Measurements from ENCODE around the gene FANCL. TPM values are rescaled to one million over a fixed set of nuclear protein-coding genes. Genes with fewer than 3 reads are reported as not detected.
"Not testable (repeated sequence)": the region's sequence is repeated elsewhere in the genome, so short reads cannot be mapped to it uniquely, and the experiment has no call there.

FANCL gene
- total RNA-seq (2014; rRNA removed; shearing (Covaris generic)), result 86.9 and 89.1 TPM in 2 replicates
- polyA plus RNA-seq (2015; cell fraction: cytosol; rRNA removed), result 46.5 and 49.3 TPM in 2 replicates
- 288 and 289 TPM in 2 replicates for polyA plus RNA-seq (2015; cell fraction: nucleus; rRNA removed)

DNA sequence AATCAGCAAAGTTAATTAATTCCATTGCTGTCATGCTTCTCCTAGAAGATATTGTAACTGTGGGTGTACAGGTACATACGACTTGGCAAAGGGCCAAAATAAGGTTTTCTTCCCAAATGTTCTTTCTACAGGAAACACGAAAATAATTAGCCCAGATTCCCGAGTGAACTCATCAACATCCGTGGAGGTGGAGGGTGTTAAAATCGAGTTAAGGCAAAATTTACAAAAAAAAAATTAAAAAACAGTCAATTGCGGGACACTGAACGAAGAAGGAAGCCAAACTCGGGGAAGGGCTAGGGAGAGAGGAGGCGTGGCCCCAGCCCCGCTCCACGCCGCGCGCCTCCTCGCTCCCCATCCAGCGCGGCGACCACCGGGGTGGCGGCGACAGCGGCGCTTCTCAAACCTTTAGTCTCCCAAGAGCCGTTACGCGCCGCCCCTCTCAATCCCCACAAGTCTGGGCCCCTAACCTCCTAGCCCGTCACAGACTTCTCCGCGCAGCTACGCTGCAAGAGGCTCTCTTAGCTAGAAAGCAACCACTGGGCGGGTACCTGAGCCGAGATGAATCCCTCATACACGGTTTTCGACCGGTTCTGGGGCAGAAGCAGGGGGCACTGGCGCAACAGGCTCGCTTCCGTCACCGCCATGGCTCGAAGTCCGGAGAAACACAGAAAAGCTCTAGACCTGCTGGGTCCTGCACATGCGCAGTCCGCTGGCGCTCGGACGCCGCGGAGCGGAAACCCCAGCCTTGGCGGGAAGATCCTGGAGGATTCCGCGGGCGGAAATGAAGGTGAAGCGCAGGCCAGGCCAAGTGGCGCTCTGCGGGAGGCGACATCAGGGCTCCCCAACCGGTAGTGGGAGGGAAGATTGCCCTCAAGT is at the start of gene FANCL:
Gene FANCL (minus strand): TSS at position 656 of the 876 bp plus-strand sequence. CDS start 12 bp downstream, at position 644.
- in situ Hi-C loops (cut with HindIII; ENCODE audit: low pct_unique_long_range_greater_than_20kb, low sequenced_read_pairs), result no loop called here

DNA sequence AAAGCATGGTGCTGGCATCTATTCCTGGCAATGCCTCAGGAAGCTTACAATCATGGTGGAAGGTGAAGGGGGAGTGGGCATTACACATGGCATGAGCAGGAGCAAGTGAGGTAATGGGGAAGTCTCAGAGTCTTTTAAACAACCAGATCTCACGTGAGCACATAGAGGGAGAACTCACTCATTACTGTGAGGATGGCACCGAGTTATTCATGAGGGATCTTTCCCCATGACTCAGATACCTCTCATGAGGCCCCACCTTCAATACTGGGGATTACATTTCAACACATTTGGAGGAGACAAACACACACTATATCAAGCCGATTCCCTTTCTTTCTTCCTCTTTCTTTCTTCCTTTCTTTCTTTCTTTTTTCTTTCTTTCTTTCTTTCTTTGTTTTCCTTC is 47.9 kb upstream of the FANCL start:
- in situ Hi-C loops (cut with HindIII; ENCODE audit: low pct_unique_long_range_greater_than_20kb, low sequenced_read_pairs), result no loop called here
- no peak for DNase-seq (ENCODE audit: low read depth, low spot score)

More for the DNA sequence above, at the start of gene FANCL:
- DNase-seq (ENCODE audit: low read depth, low spot score), result peak; percentile 94

DNA sequence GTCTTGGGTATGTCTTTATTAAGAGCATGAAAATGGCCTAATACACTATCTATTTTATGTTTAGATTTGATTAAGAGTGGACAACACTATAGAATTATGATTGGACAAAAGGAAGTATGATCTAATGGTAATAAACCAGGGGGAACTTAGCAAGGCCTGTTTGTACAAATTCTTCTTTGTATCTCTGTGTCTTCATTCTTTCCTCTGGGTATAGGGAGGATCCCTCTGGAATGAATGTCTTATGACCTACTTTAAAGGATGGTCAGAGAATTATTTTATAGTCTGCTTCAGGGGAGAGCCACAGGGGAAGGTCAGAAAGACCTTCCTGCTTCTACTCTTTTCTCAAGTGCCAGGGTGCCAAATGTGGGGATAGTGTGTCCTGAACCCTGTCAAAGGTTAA is 42.8 kb upstream of the FANCL start:
- in situ Hi-C loops (cut with HindIII; ENCODE audit: low pct_unique_long_range_greater_than_20kb, low sequenced_read_pairs), result no loop called here
- DNase-seq (ENCODE audit: low read depth, low spot score), result peak; percentile 80

DNA sequence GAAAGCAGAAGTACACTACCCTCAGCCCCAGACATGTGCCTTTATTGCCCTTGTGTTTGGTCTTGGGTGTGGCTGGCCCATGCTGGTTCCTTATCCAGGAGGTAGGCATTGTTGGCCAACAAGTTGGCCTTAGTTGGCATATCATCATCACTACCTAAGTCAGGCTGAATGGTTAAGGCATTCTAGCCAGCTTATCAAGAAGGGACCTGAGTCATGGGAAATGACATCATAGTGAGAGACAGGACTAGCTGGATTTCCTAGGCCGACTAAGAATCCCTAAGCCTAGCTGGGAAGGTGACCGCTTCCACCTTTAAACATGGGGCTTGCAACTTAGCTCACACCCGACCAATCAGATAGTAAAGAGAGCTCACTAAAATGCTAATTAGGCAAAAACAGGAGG is 34.0 kb upstream of the FANCL start:
- in situ Hi-C loops (cut with HindIII; ENCODE audit: low pct_unique_long_range_greater_than_20kb, low sequenced_read_pairs); DNase-seq (ENCODE audit: low read depth, low spot score): not testable (repeated sequence)

DNA sequence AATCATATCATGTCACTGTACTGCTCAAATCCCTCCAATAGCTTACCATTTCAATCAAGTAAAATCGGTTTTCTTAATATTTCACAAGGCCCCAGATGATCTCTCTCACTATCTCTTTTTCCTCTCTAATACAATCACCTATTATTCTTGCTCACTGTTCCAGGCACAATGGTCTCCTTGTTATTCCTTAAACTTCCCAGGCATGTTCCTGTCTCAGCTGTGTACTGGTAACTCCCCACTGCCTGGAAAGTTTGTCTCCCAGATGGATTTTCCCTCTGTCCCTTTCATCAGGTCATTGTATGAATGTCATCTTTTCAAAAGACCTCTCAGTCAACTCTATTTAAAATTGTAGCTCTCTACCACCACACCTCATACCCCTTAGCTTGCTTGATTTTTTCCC is 30.7 kb upstream of the FANCL start:
- in situ Hi-C loops (cut with HindIII; ENCODE audit: low pct_unique_long_range_greater_than_20kb, low sequenced_read_pairs), result no loop called here
- peak; percentile 98 for DNase-seq (ENCODE audit: low read depth, low spot score)

DNA sequence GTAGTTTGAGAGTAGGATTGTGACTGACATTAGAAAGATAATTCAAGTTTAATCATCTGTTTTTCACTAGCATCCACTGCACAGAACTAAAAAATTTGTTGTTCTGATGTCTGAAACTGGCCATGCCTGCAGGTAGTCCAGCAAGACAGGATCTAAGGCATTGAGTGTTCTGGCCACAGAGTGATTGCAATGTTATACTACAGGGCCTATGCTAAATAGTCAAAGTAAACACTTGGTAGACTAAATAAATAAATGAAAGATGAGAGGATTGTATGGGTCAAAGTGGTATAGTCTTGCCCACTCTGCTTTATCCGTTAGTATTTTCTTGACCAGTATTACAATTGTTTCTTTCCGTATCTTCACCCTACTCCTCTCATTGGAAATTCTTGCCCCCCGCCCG is 27.6 kb upstream of the FANCL start:
- in situ Hi-C loops (cut with HindIII; ENCODE audit: low pct_unique_long_range_greater_than_20kb, low sequenced_read_pairs), result no loop called here
- no peak for DNase-seq (ENCODE audit: low read depth, low spot score)

DNA sequence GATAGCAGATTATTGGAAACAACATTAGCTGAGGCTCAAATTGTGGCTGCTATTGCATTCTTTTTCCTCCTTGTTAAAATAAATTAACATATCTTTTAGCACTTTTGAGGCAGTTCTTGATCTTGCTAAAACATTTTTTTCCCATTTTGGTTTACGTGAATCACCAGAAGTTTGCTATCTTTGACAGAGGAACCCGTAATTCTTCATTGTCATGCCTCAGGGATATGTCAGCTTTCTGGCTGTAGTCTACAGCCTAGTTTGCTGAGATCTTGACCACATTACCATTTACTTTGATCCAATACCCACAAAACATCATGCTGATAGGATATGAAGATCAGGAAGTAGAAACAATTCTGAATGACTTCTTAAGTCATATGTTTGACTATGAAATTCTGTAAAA is 25.1 kb upstream of the FANCL start:
- in situ Hi-C loops (cut with HindIII; ENCODE audit: low pct_unique_long_range_greater_than_20kb, low sequenced_read_pairs), result no loop called here
- DNase-seq (ENCODE audit: low read depth, low spot score), result no peak

DNA sequence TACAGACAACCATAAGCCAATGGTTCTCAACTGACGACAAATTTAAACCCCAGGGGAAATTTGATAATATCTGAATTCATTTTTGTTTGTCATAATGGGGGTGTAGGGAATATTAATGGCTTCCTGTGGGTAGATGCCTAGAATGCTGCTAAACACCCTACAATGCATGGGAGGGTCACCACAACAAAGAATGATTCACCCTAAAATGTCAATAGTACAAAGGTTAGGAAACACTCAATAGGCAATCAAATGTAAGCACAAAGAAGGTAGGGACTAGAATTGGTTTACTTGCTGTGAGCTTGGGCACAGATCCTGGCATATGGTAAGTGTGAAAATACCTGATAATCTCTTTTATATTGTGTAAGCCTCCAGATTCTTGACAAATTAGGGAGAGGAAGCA is 20.1 kb upstream of the FANCL start:
- in situ Hi-C loops (cut with HindIII; ENCODE audit: low pct_unique_long_range_greater_than_20kb, low sequenced_read_pairs), result no loop called here
- DNase-seq (ENCODE audit: low read depth, low spot score), result no peak

DNA sequence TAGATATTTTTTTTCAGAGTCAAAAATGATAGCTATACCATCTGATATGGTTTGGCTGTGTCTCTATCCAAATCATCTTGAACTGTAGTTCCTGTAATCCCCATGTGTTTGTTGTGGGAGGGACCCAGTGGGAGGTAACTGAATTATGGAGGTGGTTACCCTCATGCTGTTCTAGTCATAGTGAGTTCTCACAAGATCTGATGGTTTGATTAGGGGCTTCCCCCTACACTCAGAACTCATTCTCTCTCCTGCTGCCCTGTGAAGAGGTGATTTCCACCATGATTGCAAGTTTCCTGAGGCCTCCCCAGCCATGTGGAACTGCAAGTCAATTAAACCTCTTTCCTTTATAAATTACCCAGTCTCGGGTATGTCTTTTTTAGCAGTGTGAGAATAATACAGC is 17.3 kb upstream of the FANCL start:
- in situ Hi-C loops (cut with HindIII; ENCODE audit: low pct_unique_long_range_greater_than_20kb, low sequenced_read_pairs); DNase-seq (ENCODE audit: low read depth, low spot score): not testable (repeated sequence)

DNA sequence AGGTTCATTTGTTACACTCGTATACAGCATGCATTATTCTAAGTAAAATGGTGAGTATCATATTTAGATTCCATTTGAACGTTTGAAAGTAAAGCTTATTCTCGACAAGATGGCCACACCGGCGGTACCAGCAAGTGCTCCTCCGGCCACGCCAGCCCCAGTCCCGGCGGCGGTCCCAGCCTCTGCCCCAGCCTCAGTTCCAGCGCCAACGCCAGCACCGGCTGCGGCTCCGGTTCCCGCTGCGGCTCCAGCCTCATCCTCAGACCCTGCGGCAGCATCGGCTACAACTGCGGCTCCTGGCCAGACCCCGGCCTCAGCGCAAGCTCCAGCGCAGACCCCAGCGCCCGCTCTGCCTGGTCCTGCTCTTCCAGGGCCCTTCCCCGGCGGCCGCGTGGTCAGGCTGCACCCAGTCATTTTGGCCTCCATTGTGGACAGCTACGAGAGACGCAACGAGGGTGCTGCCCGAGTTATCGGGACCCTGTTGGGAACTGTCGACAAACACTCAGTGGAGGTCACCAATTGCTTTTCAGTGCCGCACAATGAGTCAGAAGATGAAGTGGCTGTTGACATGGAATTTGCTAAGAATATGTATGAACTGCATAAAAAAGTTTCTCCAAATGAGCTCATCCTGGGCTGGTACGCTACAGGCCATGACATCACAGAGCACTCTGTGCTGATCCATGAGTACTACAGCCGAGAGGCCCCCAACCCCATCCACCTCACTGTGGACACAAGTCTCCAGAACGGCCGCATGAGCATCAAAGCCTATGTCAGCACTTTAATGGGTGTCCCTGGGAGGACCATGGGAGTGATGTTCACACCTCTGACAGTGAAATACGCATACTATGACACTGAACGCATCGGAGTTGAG is 10.4 kb upstream of the FANCL start:
- in situ Hi-C loops (cut with HindIII; ENCODE audit: low pct_unique_long_range_greater_than_20kb, low sequenced_read_pairs), result not testable (repeated sequence)

DNA sequence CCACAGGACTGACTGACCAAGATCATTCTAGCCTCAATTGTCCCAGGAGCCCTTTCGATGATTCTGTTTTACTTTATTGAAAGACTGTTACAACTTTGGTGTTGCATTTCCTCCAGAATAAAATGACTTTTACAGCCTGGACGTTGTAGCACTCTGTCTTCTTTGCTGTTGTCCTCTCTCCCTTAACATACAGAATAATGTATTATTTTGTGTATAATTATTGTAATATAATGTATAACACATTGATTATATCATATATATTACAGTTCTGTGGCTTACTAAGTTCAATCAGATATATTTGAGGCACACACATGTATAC is 380 bp upstream of the FANCL start:
- in situ Hi-C loops (cut with HindIII; ENCODE audit: low pct_unique_long_range_greater_than_20kb, low sequenced_read_pairs), result no loop called here
- no peak for DNase-seq (ENCODE audit: low read depth, low spot score)

More for the DNA sequence above, 10.4 kb upstream of the FANCL start:
- DNase-seq (ENCODE audit: low read depth, low spot score), result not testable (repeated sequence)

DNA sequence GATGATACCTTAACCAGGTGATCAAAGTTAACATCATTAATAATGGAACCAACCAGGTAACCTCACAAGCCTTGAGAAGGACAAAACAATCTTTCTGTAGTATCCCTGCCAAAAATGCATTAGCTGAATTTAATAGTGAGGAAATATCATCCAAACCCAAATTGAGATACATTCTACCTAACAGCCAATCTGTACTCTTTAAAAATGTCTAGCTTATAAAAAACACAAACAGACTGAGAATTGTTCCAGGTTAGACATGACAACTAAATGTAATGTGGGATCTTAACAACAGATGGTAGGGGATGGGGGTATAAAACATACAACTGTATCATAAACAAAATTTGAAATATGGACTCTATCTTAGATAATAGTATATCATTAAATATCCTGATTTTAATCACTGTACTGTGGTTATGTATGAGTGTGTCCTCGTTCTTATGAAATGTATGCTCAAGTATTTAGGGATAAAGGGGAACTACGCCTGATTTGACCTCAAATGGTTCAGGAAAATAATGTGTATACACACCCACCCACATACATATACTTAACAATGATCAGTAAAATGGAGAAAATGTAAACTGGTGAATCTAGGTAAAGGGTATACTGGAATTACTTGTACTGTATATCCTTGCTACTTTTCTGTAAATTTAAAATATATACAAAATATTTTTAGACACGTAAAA is 1.7 kb downstream of the FANCL start:
- in situ Hi-C loops (cut with HindIII; ENCODE audit: low pct_unique_long_range_greater_than_20kb, low sequenced_read_pairs), result no loop called here

DNA sequence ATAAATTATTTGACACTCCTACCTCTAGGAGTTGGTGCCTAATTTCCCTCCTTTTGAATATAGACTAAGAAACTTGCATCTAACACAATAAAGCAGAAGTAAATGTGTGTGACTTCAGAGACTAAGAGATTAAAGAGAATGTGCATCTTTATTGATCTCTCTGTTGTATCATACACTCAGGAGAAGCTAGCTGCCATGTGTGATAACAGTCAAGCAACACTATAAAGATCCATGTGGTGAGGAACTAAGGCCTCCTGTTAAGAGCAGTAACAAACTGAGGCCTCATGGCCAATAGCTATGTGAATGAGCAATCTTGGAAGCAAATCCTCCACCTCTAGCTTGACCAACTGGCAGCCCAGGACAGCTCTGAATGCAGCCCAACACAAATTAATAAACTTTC is 3.4 kb downstream of the FANCL start:
- in situ Hi-C loops (cut with HindIII; ENCODE audit: low pct_unique_long_range_greater_than_20kb, low sequenced_read_pairs), result no loop called here
- DNase-seq (ENCODE audit: low read depth, low spot score), result peak; percentile 69

More for the DNA sequence above, 1.7 kb downstream of the FANCL start:
- DNase-seq (ENCODE audit: low read depth, low spot score), result no peak

DNA sequence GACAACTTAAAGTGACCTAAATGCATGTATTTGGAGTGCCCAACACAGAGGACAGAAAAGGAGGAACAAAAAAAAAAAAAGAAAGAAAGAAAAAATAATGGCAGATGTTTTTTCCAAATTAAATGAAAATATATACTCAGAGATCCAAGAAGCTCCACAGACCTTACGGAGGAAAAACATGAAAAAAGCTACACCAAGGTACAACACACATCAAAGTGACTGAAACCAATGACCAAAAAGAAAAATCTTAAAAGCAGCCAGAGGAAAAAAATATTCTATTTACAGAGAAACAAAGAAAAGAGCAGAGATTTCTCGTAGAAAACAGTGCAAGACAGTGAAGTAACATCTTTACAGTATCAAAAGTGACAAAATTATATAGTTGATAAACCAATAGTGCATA is 5.1 kb downstream of the FANCL start:
- in situ Hi-C loops (cut with HindIII; ENCODE audit: low pct_unique_long_range_greater_than_20kb, low sequenced_read_pairs), result no loop called here
- no peak for DNase-seq (ENCODE audit: low read depth, low spot score)

DNA sequence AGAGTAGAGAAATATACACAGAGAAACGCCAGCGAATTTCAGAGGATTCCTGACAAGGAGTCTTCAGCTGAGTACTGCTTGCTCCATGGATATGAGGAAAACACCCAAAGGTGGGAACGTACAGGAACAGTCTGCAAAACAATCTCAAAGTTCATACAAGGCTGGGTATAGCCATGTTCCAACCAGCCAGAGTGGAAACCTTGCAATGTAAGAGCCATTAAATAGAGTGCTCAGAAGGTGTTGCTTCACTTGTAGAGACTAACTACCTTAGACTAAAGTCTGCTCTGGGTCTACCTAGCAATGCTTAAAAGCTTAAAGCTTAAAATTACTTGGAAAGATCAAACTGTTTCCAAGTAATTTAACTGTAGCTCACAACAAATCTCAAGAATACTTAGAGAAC is 6.0 kb downstream of the FANCL start:
- in situ Hi-C loops (cut with HindIII; ENCODE audit: low pct_unique_long_range_greater_than_20kb, low sequenced_read_pairs), result no loop called here
- DNase-seq (ENCODE audit: low read depth, low spot score), result no peak

DNA sequence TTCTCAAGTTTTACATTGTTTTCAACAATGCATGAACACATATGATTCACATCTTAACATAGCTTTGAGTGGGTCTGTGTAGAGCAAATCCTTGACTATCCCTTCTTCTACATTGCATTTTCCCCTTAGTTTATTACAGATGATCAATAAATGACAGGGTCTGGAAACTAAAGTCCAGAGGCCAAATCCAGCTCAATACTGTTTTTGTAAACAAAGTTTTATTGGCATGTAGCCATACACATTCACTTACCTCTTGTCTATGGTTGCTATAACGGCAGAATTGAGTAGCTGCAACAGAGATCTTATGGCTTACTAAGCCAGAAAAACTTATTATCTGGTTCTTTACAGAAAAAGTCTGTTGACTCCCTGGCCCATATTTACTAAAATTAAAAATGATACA is 12.8 kb downstream of the FANCL start:
- in situ Hi-C loops (cut with HindIII; ENCODE audit: low pct_unique_long_range_greater_than_20kb, low sequenced_read_pairs), result no loop called here
- no peak for DNase-seq (ENCODE audit: low read depth, low spot score)

DNA sequence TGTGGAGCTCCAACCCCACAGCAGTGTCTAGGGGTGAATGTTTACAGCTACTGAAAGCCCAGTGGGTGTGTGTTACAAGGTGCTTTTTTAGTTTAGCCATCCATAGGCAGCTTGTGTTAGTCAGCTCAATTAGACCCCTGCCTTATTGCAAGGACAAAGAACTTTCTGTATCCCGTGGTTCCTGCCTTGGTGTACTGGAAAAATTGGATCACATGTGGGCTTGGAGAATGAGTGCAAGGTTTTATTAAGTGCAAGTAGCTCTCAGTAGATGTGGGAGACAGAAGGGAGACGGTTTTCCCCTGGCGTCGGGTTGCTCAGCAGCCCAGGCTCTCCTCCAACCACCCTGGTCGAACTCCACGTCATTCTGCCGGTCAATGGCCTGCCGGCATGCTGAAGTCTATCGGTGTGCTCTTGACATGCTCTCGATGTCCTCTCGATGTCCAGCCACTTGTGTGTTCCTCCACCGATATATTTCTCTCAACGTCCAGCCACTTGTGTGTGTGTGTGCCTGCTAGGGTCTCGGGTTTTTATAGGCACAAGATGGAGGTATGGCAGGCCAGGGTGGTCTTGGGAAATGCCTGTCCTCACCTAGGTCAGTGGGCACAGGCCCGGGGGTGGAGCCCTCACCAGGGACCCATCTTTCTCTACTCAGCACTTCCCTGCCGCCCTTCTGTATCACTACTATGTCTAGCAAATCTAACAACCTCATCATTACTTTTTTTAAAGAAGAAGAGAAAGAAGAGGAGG is 13.8 kb downstream of the FANCL start:
- peak; percentile 97 for DNase-seq (ENCODE audit: low read depth, low spot score)
- in situ Hi-C loops (cut with HindIII; ENCODE audit: low pct_unique_long_range_greater_than_20kb, low sequenced_read_pairs), result no loop called here
